HEK293T (cell line): ENCODE data around the gene ACAT1.

ENCODE experiments used
- BHLHE40 ChIP-seq: fragments of 450-650 bp; IDR thresholded peaks from 2 replicates; pipeline ENCODE4 v1.6.1; 2016; ENCODE audit warnings: mild to moderate bottlenecking, moderate library complexity, borderline replicate concordance
- SP1 ChIP-seq: fragments of 450-650 bp; IDR thresholded peaks from 2 replicates; pipeline ENCODE4 v1.6.1; 2017

DNA sequence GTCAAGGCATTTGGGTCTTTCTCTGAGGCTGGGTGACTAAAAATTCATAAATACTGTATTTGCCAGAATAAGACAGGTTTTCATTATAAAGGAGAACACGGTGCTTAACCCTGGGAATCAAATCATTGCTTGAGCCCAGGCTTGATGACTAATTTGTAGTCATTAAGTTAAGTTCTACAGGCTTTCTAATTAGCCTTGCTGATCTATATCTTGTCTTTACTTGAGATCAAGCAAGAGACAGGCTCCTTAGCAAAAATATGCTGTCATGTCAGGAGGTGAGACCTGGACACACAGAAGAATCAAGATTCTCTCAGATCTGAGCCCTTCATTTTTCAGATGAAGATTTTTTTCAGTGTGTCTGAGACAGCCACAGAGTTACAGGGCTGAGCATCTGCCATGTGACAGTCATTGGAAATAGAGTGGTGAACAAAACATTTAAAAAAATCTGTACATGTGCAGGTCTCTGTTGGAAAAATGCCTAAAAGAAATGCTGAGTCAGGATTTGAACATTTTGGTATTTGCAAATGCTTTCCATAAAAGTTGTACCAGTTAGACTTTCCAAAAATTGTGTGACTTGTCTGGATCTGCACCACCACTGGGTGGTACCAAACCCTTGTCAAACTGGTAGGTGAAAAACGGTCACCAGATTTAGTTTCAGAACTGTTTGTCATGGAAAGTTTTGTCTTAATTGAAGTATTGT, 14.6 kb downstream of the ACAT1 start:
- TF ChIP-seq SP1 (no peak), BHLHE40 (no peak)
